K562 (cell line): ENCODE data around the gene ZACN.

ENCODE experiments used
- CEBPB ChIP-seq: fragments of 450-650 bp; IDR thresholded peaks from 2 replicates; pipeline ENCODE4 v1.6.1; 2016; ENCODE audit warnings: missing genetic modification characterization, missing compliant biosample characterization
- OTX1 ChIP-seq: fragments of 450-650 bp; formaldehyde crosslinking; IDR thresholded peaks from 2 replicates; pipeline ENCODE4 v1.4.0; 2022; ENCODE audit warnings: mild to moderate bottlenecking
- POLR2AphosphoS5 ChIP-seq: IDR thresholded peaks from 2 replicates; pipeline ENCODE4 v1.6.1; 2011; ENCODE audit warnings: mild to moderate bottlenecking, low read depth, low read length, moderate library complexity; ENCODE audit not compliant: control insufficient read depth, insufficient read depth
- PRMT5 ChIP-seq: sonication (generic); formaldehyde crosslinking; IDR thresholded peaks from 2 replicates; pipeline ENCODE4 v1.5.0; 2020; ENCODE audit warnings: missing genetic modification reagents
- RAD21 ChIP-seq, 2 experiments: fragments of 250-450 bp in 1 of 2; fragments of 450-650 bp in 1 of 2; sonication (Bioruptor Pico) in 1 of 2; formaldehyde crosslinking in 1 of 2; IDR thresholded peaks in 1 of 2; conservative IDR thresholded peaks in 1 of 2; 2 replicates each; pipeline versions ENCODE4 v1.4.0 to v1.8.0; 2020 to 2022; ENCODE audit warnings: mild to moderate bottlenecking in 2 of 2, moderate library complexity in 1 of 2
- ZNF212 ChIP-seq: fragments of 450-650 bp; formaldehyde crosslinking; IDR thresholded peaks from 2 replicates; pipeline ENCODE4 v1.4.0; 2020; ENCODE audit warnings: mild to moderate bottlenecking
- ZNF274 ChIP-seq: IDR thresholded peaks from 2 replicates; pipeline ENCODE4 v1.6.1; 2011; ENCODE audit warnings: low read depth, mild to moderate bottlenecking, low read length, moderate library complexity, borderline replicate concordance
- TF ChIP-seq, protein P1 (sequence below): fragments of 450-650 bp; IDR thresholded peaks from 2 replicates; pipeline ENCODE4 v1.6.1; 2018; ENCODE audit warnings: mild to moderate bottlenecking, low read depth; ENCODE audit not compliant: partially characterized antibody
- TF ChIP-seq, protein P2 (sequence below), 3 experiments: IDR thresholded peaks in 2 of 3; conservative IDR thresholded peaks in 1 of 3; 2 replicates each; pipeline ENCODE4 v1.5.1; 2011 to 2012; ENCODE audit warnings: low read length in 3 of 3, mild to moderate bottlenecking in 3 of 3, control low read depth in 2 of 3, improper control_type of control experiment in 1 of 3, inconsistent platforms in 1 of 3, low read depth in 1 of 3, mixed read lengths in 1 of 3, moderate library complexity in 1 of 3; ENCODE audit not compliant: insufficient read depth in 2 of 3

DNA sequence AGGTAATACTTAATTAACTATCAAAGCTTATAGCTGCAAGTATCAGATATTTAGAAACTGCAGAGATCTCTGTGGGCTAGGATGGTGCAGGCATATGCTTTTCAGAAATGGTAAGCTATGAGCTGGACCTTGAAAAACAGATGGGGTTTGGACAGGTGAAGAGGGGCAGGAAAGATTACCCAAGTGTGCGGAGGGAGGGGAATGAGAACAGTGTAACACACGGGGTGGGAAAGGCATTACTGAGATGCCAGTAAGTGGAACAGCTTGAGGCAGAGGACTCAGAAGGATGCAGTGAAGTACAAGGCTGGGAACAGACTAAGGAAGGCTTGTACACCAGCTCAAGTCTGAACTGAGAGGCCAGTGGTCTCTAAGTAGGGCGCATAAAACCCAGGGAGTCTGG is 29.7 kb upstream of the ZACN start:
- TF ChIP-seq, protein P1, sequence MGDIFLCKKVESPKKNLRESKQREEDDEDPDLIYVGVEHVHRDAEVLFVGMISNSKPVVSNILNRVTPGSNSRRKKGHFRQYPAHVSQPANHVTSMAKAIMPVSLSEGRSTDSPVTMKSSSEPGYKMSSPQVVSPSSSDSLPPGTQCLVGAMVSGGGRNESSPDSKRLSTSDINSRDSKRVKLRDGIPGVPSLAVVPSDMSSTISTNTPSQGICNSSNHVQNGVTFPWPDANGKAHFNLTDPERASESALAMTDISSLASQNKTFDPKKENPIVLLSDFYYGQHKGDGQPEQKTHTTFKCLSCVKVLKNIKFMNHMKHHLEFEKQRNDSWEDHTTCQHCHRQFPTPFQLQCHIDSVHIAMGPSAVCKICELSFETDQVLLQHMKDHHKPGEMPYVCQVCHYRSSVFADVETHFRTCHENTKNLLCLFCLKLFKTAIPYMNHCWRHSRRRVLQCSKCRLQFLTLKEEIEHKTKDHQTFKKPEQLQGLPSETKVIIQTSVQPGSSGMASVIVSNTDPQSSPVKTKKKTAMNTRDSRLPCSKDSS, result no peak
- TF ChIP-seq, protein P2, sequence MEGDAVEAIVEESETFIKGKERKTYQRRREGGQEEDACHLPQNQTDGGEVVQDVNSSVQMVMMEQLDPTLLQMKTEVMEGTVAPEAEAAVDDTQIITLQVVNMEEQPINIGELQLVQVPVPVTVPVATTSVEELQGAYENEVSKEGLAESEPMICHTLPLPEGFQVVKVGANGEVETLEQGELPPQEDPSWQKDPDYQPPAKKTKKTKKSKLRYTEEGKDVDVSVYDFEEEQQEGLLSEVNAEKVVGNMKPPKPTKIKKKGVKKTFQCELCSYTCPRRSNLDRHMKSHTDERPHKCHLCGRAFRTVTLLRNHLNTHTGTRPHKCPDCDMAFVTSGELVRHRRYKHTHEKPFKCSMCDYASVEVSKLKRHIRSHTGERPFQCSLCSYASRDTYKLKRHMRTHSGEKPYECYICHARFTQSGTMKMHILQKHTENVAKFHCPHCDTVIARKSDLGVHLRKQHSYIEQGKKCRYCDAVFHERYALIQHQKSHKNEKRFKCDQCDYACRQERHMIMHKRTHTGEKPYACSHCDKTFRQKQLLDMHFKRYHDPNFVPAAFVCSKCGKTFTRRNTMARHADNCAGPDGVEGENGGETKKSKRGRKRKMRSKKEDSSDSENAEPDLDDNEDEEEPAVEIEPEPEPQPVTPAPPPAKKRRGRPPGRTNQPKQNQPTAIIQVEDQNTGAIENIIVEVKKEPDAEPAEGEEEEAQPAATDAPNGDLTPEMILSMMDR (IDR thresholded peaks at IDR 0.05 in 2 of 3, conservative IDR thresholded peaks at IDR 0.05 in 1 of 3; ENCODE audit: insufficient read depth in 2 of 3, low read depth in 1 of 3, low read length in 3 of 3), result no peak
- TF ChIP-seq ZNF274 (no peak), OTX1 (CRISPR knock-in tag) (no peak), POLR2AphosphoS5 (no peak), PRMT5 (no peak), CEBPB (tag) (no peak), RAD21 (CRISPR knock-in tag; conservative IDR thresholded peaks at IDR 0.05 in 1 of 2, IDR thresholded peaks at IDR 0.05 in 1 of 2) (no peak), ZNF212 (CRISPR knock-in tag) (no peak)
